ENCODE data around the gene CBLC. TPM values are rescaled to one million over a fixed set of nuclear protein-coding genes. Genes with fewer than 3 reads are reported as not detected.
"Not testable (repeated sequence)": the region's sequence is repeated elsewhere in the genome, so short reads cannot be mapped to it uniquely, and the experiment has no call there.

Gene CBLC
- total and polyA plus RNA-seq, 7 experiments from 2014 or later: not detected

- ChIA-PET POLR2A (interaction anchor here (1.4 to 2.0 kb wide), 2 partner anchors 9 to 11 kb away, joined by 4 to 6 read pairs; no protein-coding TSS in a partner anchor), CTCF (interaction anchor here (0.6 to 3.3 kb wide), 4 partner anchors 39 to 483 kb away, joined by 3 to 27 read pairs (median 6); no protein-coding TSS in a partner anchor)
- Histone ChIP-seq H3K27ac (ENCODE audit: low read depth, low read length) (no peak overlapping the region), H3K27me3 (ENCODE audit: control insufficient read depth in 2 of 2, insufficient read depth in 2 of 2, low read length in 2 of 2) (no peaks in the 10 kb centered on the region), H3K9me3 (ENCODE audit: control insufficient read depth in 2 of 3, low read length in 3 of 3) (no peaks in the 10 kb centered on the region), H3K4me3 (ENCODE audit: low read length) (no peak overlapping the region), H3K36me3 (ENCODE audit: control insufficient read depth in 2 of 3, insufficient read depth in 3 of 3, low read length in 3 of 3) (no peaks in the 10 kb centered on the region), H3K4me1 (ENCODE audit: control insufficient read depth in 2 of 2, insufficient read depth in 2 of 2, low read length in 2 of 2) (peaks cover 7 to 9% of the 10 kb centered on the region in 2 donors)
- Mint-ChIP-seq H3K4me3 (no peak overlapping the region), H3K27me3 (no peaks in the 10 kb centered on the region), H3K36me3 (peaks cover 0 to 21% (median 0%) of the 10 kb centered on the region in 5 donors), H3K4me1 (peaks cover 0 to 60% (median 43%) of the 10 kb centered on the region in 7 donors), H3K27ac (peak overlapping the region in 1 of 9 donors; percentile 62), H3K9me3 (peaks cover 0 to 2% (median 0%) of the 10 kb centered on the region in 11 donors)
- intact Hi-C loops (cut with micrococcal nuclease): no loop called here
- DNase-seq (no peak), ATAC-seq (no peak)
Measured at GRCh38 chr19:44765949-44766335, 11.7 kb upstream of the CBLC start.

GRCh38 chr19:44767295-44768180, 10.2 kb upstream of the CBLC start:
- intact Hi-C loops (cut with micrococcal nuclease): no loop called here
- Mint-ChIP-seq H3K4me1 (peaks cover 0 to 56% (median 41%) of the 10 kb centered on the region in 7 donors), H3K9me3 (peaks cover 0 to 2% (median 0%) of the 10 kb centered on the region in 11 donors), H3K36me3 (peaks cover 0 to 17% (median 0%) of the 10 kb centered on the region in 5 donors), H3K27ac (peak overlapping the region; percentile 23 to 76 (median 46)), H3K27me3 (no peaks in the 10 kb centered on the region), H3K4me3 (peak overlapping the region in 1 of 10 donors; percentile 37)
- no peaks in the 10 kb centered on the region for H3K27me3 ChIP-seq (ENCODE audit: control insufficient read depth in 2 of 2, insufficient read depth in 2 of 2, low read length in 2 of 2)
- H3K4me1 ChIP-seq (ENCODE audit: control insufficient read depth in 2 of 2, insufficient read depth in 2 of 2, low read length in 2 of 2): peaks cover 5 to 9% of the 10 kb centered on the region in 2 donors
- H3K27ac ChIP-seq (ENCODE audit: low read depth, low read length): no peak overlapping the region
- H3K36me3 ChIP-seq (ENCODE audit: control insufficient read depth in 2 of 3, insufficient read depth in 3 of 3, low read length in 3 of 3): no peaks in the 10 kb centered on the region
- ATAC-seq (no peak), DNase-seq (no peak)
- no peak overlapping the region for H3K4me3 ChIP-seq (ENCODE audit: low read length)
- H3K9me3 ChIP-seq (ENCODE audit: control insufficient read depth in 2 of 3, low read length in 3 of 3): no peaks in the 10 kb centered on the region
- POLR2A ChIA-PET: interaction anchor here (0.6 to 2.0 kb wide), 4 partner anchors 12 to 60 kb away, joined by 3 to 7 read pairs (median 5); partner anchors contain the start of gene BCL3
- CTCF ChIA-PET: interaction anchor here (0.9 to 9.7 kb wide), 2 partner anchors 15 to 44 kb away, joined by 3 to 295 read pairs; no protein-coding TSS in a partner anchor

- DNase-seq (peak; percentile 88 to 96 (median 94)), ATAC-seq (peak; percentile 100)
- no peaks in the 10 kb centered on the region for H3K36me3 ChIP-seq (ENCODE audit: control insufficient read depth in 2 of 3, insufficient read depth in 3 of 3, low read length in 3 of 3)
- Mint-ChIP-seq H3K9me3 (peaks cover 0 to 2% (median 0%) of the 10 kb centered on the region in 11 donors), H3K36me3 (peaks cover 0 to 8% (median 0%) of the 10 kb centered on the region in 5 donors), H3K4me1 (peaks cover 0 to 37% (median 24%) of the 10 kb centered on the region in 7 donors), H3K27ac (peak overlapping the region; percentile 69 to 95 (median 86)), H3K4me3 (peak overlapping the region; percentile 45 to 83 (median 72)), H3K27me3 (peaks cover 0 to 3% (median 0%) of the 10 kb centered on the region in 5 donors)
- H3K9me3 ChIP-seq (ENCODE audit: control insufficient read depth in 2 of 3, low read length in 3 of 3): no peaks in the 10 kb centered on the region
- H3K27ac ChIP-seq (ENCODE audit: low read depth, low read length): no peak overlapping the region
- intact Hi-C loops (cut with micrococcal nuclease): loop anchor here (1.0 kb wide), 9 partner anchors 17 to 1102 kb away; partner anchors contain the start of gene BCL3 (in 1 of the 2)
- CTCF ChIA-PET: interaction anchor here (0.6 to 9.7 kb wide), 19 partner anchors 8 to 184 kb away, joined by 3 to 295 read pairs (median 4); partner anchors contain the start of gene NECTIN2
- POLR2A ChIA-PET: interaction anchor here (0.5 to 2.9 kb wide), 10 partner anchors 10 to 1374 kb away, joined by 3 to 23 read pairs (median 4); no protein-coding TSS in a partner anchor
- no peaks in the 10 kb centered on the region for H3K27me3 ChIP-seq (ENCODE audit: control insufficient read depth in 2 of 2, insufficient read depth in 2 of 2, low read length in 2 of 2)
- peaks cover 5 to 9% of the 10 kb centered on the region in 2 donors for H3K4me1 ChIP-seq (ENCODE audit: control insufficient read depth in 2 of 2, insufficient read depth in 2 of 2, low read length in 2 of 2)
- H3K4me3 ChIP-seq (ENCODE audit: low read length): no peak overlapping the region
Measured at GRCh38 chr19:44770550-44771257, 7.0 kb upstream of the CBLC start.

GRCh38 chr19:44772144-44772543, 5.5 kb upstream of the CBLC start:
- H3K27ac ChIP-seq (ENCODE audit: low read depth, low read length); H3K36me3 ChIP-seq (ENCODE audit: control insufficient read depth in 2 of 3, insufficient read depth in 3 of 3, low read length in 3 of 3); intact Hi-C loops (cut with micrococcal nuclease); H3K36me3 Mint-ChIP-seq; H3K9me3 Mint-ChIP-seq; H3K4me1 ChIP-seq (ENCODE audit: control insufficient read depth in 2 of 2, insufficient read depth in 2 of 2, low read length in 2 of 2); H3K4me3 Mint-ChIP-seq; ATAC-seq; H3K27me3 ChIP-seq (ENCODE audit: control insufficient read depth in 2 of 2, insufficient read depth in 2 of 2, low read length in 2 of 2); H3K27me3 Mint-ChIP-seq; H3K9me3 ChIP-seq (ENCODE audit: control insufficient read depth in 2 of 3, low read length in 3 of 3); H3K4me3 ChIP-seq (ENCODE audit: low read length); DNase-seq: not testable (repeated sequence)
- ChIA-PET CTCF (interaction anchor here (0.9 to 9.7 kb wide), 5 partner anchors 8 to 82 kb away, joined by 3 to 295 read pairs (median 9); no protein-coding TSS in a partner anchor), POLR2A (interaction anchor here (0.6 to 2.9 kb wide), 2 partner anchors 47 to 54 kb away, joined by 3 to 23 read pairs; no protein-coding TSS in a partner anchor)
- H3K4me1 Mint-ChIP-seq: peaks cover 0 to 36% (median 24%) of the 10 kb centered on the region in 7 donors
- peak overlapping the region in 1 of 9 donors; percentile 53 for H3K27ac Mint-ChIP-seq

- no peak for DNase-seq
- H3K4me1 Mint-ChIP-seq: peaks cover 0 to 28% (median 16%) of the 10 kb centered on the region in 7 donors
- Histone ChIP-seq H3K4me1 (ENCODE audit: control insufficient read depth in 2 of 2, insufficient read depth in 2 of 2, low read length in 2 of 2) (peaks cover 5 to 9% of the 10 kb centered on the region in 2 donors), H3K9me3 (ENCODE audit: control insufficient read depth in 2 of 3, low read length in 3 of 3) (no peaks in the 10 kb centered on the region), H3K4me3 (ENCODE audit: low read length) (no peak overlapping the region), H3K36me3 (ENCODE audit: control insufficient read depth in 2 of 3, insufficient read depth in 3 of 3, low read length in 3 of 3) (no peaks in the 10 kb centered on the region), H3K27ac (ENCODE audit: low read depth, low read length) (no peak overlapping the region), H3K27me3 (ENCODE audit: control insufficient read depth in 2 of 2, insufficient read depth in 2 of 2, low read length in 2 of 2) (no peaks in the 10 kb centered on the region)
- peaks cover 0 to 1% (median 0%) of the 10 kb centered on the region in 11 donors for H3K9me3 Mint-ChIP-seq
- H3K27me3 Mint-ChIP-seq: peaks cover 0 to 3% (median 0%) of the 10 kb centered on the region in 5 donors
- peaks cover 0 to 2% (median 0%) of the 10 kb centered on the region in 5 donors for H3K36me3 Mint-ChIP-seq
- CTCF ChIA-PET: interaction anchor here (0.6 to 9.7 kb wide), 7 partner anchors 7 to 82 kb away, joined by 3 to 295 read pairs (median 3); no protein-coding TSS in a partner anchor
- POLR2A ChIA-PET: interaction anchor here (0.6 kb wide), 2 partner anchors 41 to 83 kb away, joined by 3 read pairs; no protein-coding TSS in a partner anchor
- intact Hi-C loops (cut with micrococcal nuclease): no loop called here
- H3K27ac Mint-ChIP-seq: no peak overlapping the region
- H3K4me3 Mint-ChIP-seq: no peak overlapping the region
- no peak for ATAC-seq
Measured at GRCh38 chr19:44772959-44773358, 4.7 kb upstream of the CBLC start.
